EL (cell line): Measurements from ENCODE around the gene SCAND1.

Source experiments
- DNase-seq: peaks from one replicate; pipeline ENCODE4 v3.0.0-alpha.2; 2016

Gene SCAND1

GRCh38 chr20:35903843-35904242 is 50.5 kb downstream of the SCAND1 start:
- no peak for DNase-seq
